ENCODE results near the gene BCL2L15.

GRCh38 chr1:113879739-113880038 is 7.7 kb downstream of the BCL2L15 start:
- TF ChIP-seq CTCF (IDR thresholded peaks at IDR 0.05; ENCODE audit: borderline replicate concordance, extremely low read depth, low read length, poor library complexity, severe bottlenecking) (no peak), EZH2 (IDR thresholded peaks at IDR 0.05; ENCODE audit: borderline replicate concordance, low read depth, low read length, severe bottlenecking) (no peak)
